ENCODE measurements around the gene SNRNP25.

Gene SNRNP25

GRCh38 chr16:104928-105327 lies 51.3 kb downstream of the SNRNP25 start:
- DNase-seq: no peak

- DNase-seq: no peak
Measured at GRCh38 chr16:105521-105920, 51.9 kb downstream of the SNRNP25 start.

- peak; percentile 52 for DNase-seq
Measured at GRCh38 chr16:106623-107324, 53.1 kb downstream of the SNRNP25 start.
